ENCODE data around the gene FGD6.

- TF ChIP-seq CTCF (IDR thresholded peaks at IDR 0.05; ENCODE audit: poor library complexity) (no peak), EZH2phosphoT487 (IDR thresholded peaks at IDR 0.05; ENCODE audit: low read depth, severe bottlenecking, unreplicated experiment) (no peak)
Measured at GRCh38 chr12:95185072-95185471, 32.2 kb downstream of the FGD6 start.
